GM21737 (cell line): ENCODE results near the gene SLC22A2.
"Not testable (repeated sequence)": the region's sequence is repeated elsewhere in the genome, so short reads cannot be mapped to it uniquely, and the experiment has no call there.

Experiments used
- ATAC-seq: cut with Tn5 transposase; IDR thresholded peaks from one replicate; pipeline ENCODE4 v1.9.1; 2021; ENCODE audit warnings: mild to moderate bottlenecking, moderate library complexity; ENCODE audit not compliant: unreplicated experiment

The SLC22A2 gene

GRCh38 chr6:160252073-160252813 lies 6.4 kb downstream of the SLC22A2 start:
- no peak for ATAC-seq

- no peak for ATAC-seq
Measured at GRCh38 chr6:160249671-160250070, 8.9 kb downstream of the SLC22A2 start.

GRCh38 chr6:160248538-160248937 lies 10.1 kb downstream of the SLC22A2 start:
- no peak for ATAC-seq

- no peak for ATAC-seq
Measured at GRCh38 chr6:160247457-160247883, 11.2 kb downstream of the SLC22A2 start.

- no peak for ATAC-seq
Measured at GRCh38 chr6:160240691-160241084, 17.9 kb downstream of the SLC22A2 start.

GRCh38 chr6:160239929-160240690 lies 18.5 kb downstream of the SLC22A2 start:
- ATAC-seq, result no peak

- no peak for ATAC-seq
Measured at GRCh38 chr6:160238761-160239751, 19.6 kb downstream of the SLC22A2 start.

GRCh38 chr6:160238278-160238711 lies 20.3 kb downstream of the SLC22A2 start:
- no peak for ATAC-seq

GRCh38 chr6:160237597-160238275 lies 20.9 kb downstream of the SLC22A2 start:
- not testable (repeated sequence) for ATAC-seq

GRCh38 chr6:160236235-160236872 lies 22.3 kb downstream of the SLC22A2 start:
- not testable (repeated sequence) for ATAC-seq

GRCh38 chr6:160233950-160234640 lies 24.5 kb downstream of the SLC22A2 start:
- not testable (repeated sequence) for ATAC-seq

GRCh38 chr6:160227769-160228161 lies 30.9 kb downstream of the SLC22A2 start:
- no peak for ATAC-seq

GRCh38 chr6:160227038-160227768 lies 31.4 kb downstream of the SLC22A2 start:
- ATAC-seq, result no peak

GRCh38 chr6:160226118-160226591 lies 32.5 kb downstream of the SLC22A2 start:
- ATAC-seq, result no peak

GRCh38 chr6:160224639-160225237 lies 33.9 kb downstream of the SLC22A2 start:
- ATAC-seq, result no peak

GRCh38 chr6:160222491-160222890 lies 36.1 kb downstream of the SLC22A2 start:
- no peak for ATAC-seq

GRCh38 chr6:160221918-160222317 lies 36.7 kb downstream of the SLC22A2 start:
- no peak for ATAC-seq

GRCh38 chr6:160221423-160221822 lies 37.2 kb downstream of the SLC22A2 start:
- ATAC-seq, result no peak
